NCI-H226 (cell line): Measurements from ENCODE around the gene KCNIP3.
"Not testable (repeated sequence)": the region's sequence is repeated elsewhere in the genome, so short reads cannot be mapped to it uniquely, and the experiment has no call there.

Experiments
- DNase-seq: peaks from one replicate; pipeline ENCODE4 v3.0.0-alpha.2; 2015

The KCNIP3 gene

GRCh38 chr2:95374451-95374920 lies 77.3 kb downstream of the KCNIP3 start:
- no peak for DNase-seq

GRCh38 chr2:95374921-95375471 lies 77.8 kb downstream of the KCNIP3 start:
- DNase-seq, result no peak

GRCh38 chr2:95375532-95376150 lies 78.5 kb downstream of the KCNIP3 start:
- DNase-seq, result no peak

GRCh38 chr2:95376311-95377215 lies 79.4 kb downstream of the KCNIP3 start:
- DNase-seq, result no peak

GRCh38 chr2:95377216-95378123 lies 80.3 kb downstream of the KCNIP3 start:
- DNase-seq, result no peak

- not testable (repeated sequence) for DNase-seq
Measured at GRCh38 chr2:95378281-95378680, 81.1 kb downstream of the KCNIP3 start.

GRCh38 chr2:95379371-95379831 lies 82.3 kb downstream of the KCNIP3 start:
- no peak for DNase-seq

GRCh38 chr2:95380280-95380679 lies 83.1 kb downstream of the KCNIP3 start:
- DNase-seq, result no peak

- DNase-seq, result no peak
Measured at GRCh38 chr2:95380731-95381130, 83.6 kb downstream of the KCNIP3 start.

GRCh38 chr2:95381212-95382191 lies 84.4 kb downstream of the KCNIP3 start:
- no peak for DNase-seq

- no peak for DNase-seq
Measured at GRCh38 chr2:95382192-95382591, 85.0 kb downstream of the KCNIP3 start.

- DNase-seq, result no peak
Measured at GRCh38 chr2:95382686-95383634, 85.8 kb downstream of the KCNIP3 start.

GRCh38 chr2:95383635-95384027 lies 86.5 kb downstream of the KCNIP3 start:
- DNase-seq, result no peak

- DNase-seq, result no peak
Measured at GRCh38 chr2:95384854-95385569, 87.9 kb downstream of the KCNIP3 start.

GRCh38 chr2:95385570-95385984 lies 88.4 kb downstream of the KCNIP3 start:
- DNase-seq, result no peak

GRCh38 chr2:95386031-95386430 lies 88.9 kb downstream of the KCNIP3 start:
- no peak for DNase-seq

GRCh38 chr2:95387358-95387757 lies 90.2 kb downstream of the KCNIP3 start:
- DNase-seq, result no peak

GRCh38 chr2:95388091-95388692 lies 91.0 kb downstream of the KCNIP3 start:
- no peak for DNase-seq

- no peak for DNase-seq
Measured at GRCh38 chr2:95388856-95389244, 91.7 kb downstream of the KCNIP3 start.
